Endothelial cell of umbilical vein (primary cell): ENCODE measurements around the gene PLCD3. TPM values are rescaled to one million over a fixed set of nuclear protein-coding genes. Genes with fewer than 3 reads are reported as not detected.

ENCODE experiments used
- BruUV-seq: library from RNA; stranded (reverse); fragments of 400-500 nt; replicated peaks from 2 replicates; lab custom pipeline; 2021; lab: Mats Ljungman, UMichigan
- CTCF ChIA-PET: fragments of 300-600, 350-600 bp; sonication (Branson Sonifier 250); formaldehyde crosslinking; loops from one replicate; lab custom pipeline; 2021; ENCODE audit warnings: antibody characterized with exemption, inconsistent platforms; lab: Charles Lee
- POLR2A ChIA-PET: fragments of 300-600, 350-600 bp; sonication (Branson Sonifier 250); formaldehyde crosslinking; loops from one replicate; lab custom pipeline; 2021; ENCODE audit warnings: antibody characterized with exemption, inconsistent platforms; lab: Charles Lee
- DNase-seq: peaks from one replicate; pipeline ENCODE4 v3.0.0-alpha.2; 2011; ENCODE audit warnings: low read depth, low spot score
- FAIRE-seq: peaks from 2 replicates; lab custom pipeline; 2011; peaks lifted over from hg19 to GRCh38; lab: Jason Lieb, UNC
- H2AFZ ChIP-seq: 2 replicates; pipeline ENCODE4 v1.6.0; 2012; ENCODE audit warnings: low read depth, low read length, control low read depth, inconsistent platforms
- H3K27ac ChIP-seq: 2 replicates; pipeline ENCODE4 v1.5.1; 2011; ENCODE audit warnings: low read depth, mild to moderate bottlenecking, control low read depth, low read length, moderate library complexity; ENCODE audit not compliant: insufficient read depth
- H3K27me3 ChIP-seq, 2 experiments: 2 replicates each; pipeline versions ENCODE4 v1.6.0 to v1.6.1; 2011; ENCODE audit warnings: low read length in 2 of 2, mixed read lengths in 1 of 2; ENCODE audit not compliant: control insufficient read depth in 2 of 2, insufficient read depth in 2 of 2
- H3K36me3 ChIP-seq, 2 experiments: 2 replicates in 1 of 2; 3 replicates in 1 of 2; pipeline ENCODE4 v1.5.1; 2011; ENCODE audit warnings: low read length in 2 of 2, mild to moderate bottlenecking in 1 of 2, moderate library complexity in 1 of 2; ENCODE audit not compliant: control insufficient read depth in 2 of 2, insufficient read depth in 2 of 2; ENCODE audit errors: extremely low read depth in 1 of 2
- H3K4me1 ChIP-seq: 3 replicates; pipeline ENCODE4 v1.5.1; 2011; ENCODE audit warnings: mild to moderate bottlenecking, low read length; ENCODE audit not compliant: control insufficient read depth, insufficient read depth; ENCODE audit errors: extremely low read depth
- H3K4me2 ChIP-seq: 2 replicates; pipeline ENCODE4 v1.6.1; 2011; ENCODE audit warnings: low read length, control low read depth, mixed read lengths; ENCODE audit not compliant: insufficient read depth
- H3K4me3 ChIP-seq, 3 experiments: fragments of 200-600 bp in 1 of 3; sonication (generic), shearing (Covaris generic) in 1 of 3; replicated peaks in 1 of 3; 2 replicates each; pipeline ENCODE4 v1.5.1; 2011 to 2016; ENCODE audit warnings: control low read depth in 3 of 3, low read length in 3 of 3, mild to moderate bottlenecking in 2 of 3, inconsistent platforms in 1 of 3, low read depth in 1 of 3, moderate library complexity in 1 of 3; ENCODE audit not compliant: insufficient read depth in 1 of 3
- H3K79me2 ChIP-seq: 2 replicates; pipeline ENCODE4 v1.6.0; 2012; ENCODE audit warnings: low read length, inconsistent platforms; ENCODE audit not compliant: control insufficient read depth, insufficient read depth
- H3K9ac ChIP-seq: replicated peaks from 2 replicates; pipeline ENCODE3; 2011; ENCODE audit warnings: low read length, control low read depth; ENCODE audit not compliant: insufficient read depth; ENCODE audit errors: extremely low read depth
- H3K9me1 ChIP-seq: replicated peaks from 3 replicates; pipeline ENCODE4 v1.6.0; 2011; ENCODE audit warnings: mild to moderate bottlenecking, low read length; ENCODE audit not compliant: control insufficient read depth, insufficient read depth; ENCODE audit errors: extremely low read depth
- H3K9me3 ChIP-seq: replicated peaks from 2 replicates; pipeline ENCODE4 v1.5.1; 2012; ENCODE audit warnings: low read length, inconsistent platforms; ENCODE audit not compliant: control insufficient read depth, insufficient read depth
- H4K20me1 ChIP-seq: replicated peaks from 2 replicates; pipeline ENCODE3; 2011; ENCODE audit warnings: mild to moderate bottlenecking, low read length; ENCODE audit not compliant: control insufficient read depth, insufficient read depth; ENCODE audit errors: extremely low read depth
- EZH2 ChIP-seq: IDR thresholded peaks from 2 replicates; pipeline ENCODE4 v1.6.1; 2012; ENCODE audit warnings: borderline replicate concordance, low read depth, mild to moderate bottlenecking, moderate library complexity, low read length, inconsistent platforms; ENCODE audit not compliant: severe bottlenecking
- FOS ChIP-seq: IDR thresholded peaks from 2 replicates; pipeline ENCODE4 v1.6.1; 2011; ENCODE audit warnings: mild to moderate bottlenecking, low read length, moderate library complexity, borderline replicate concordance; ENCODE audit not compliant: insufficient read depth
- JUN ChIP-seq: IDR thresholded peaks from 2 replicates; pipeline ENCODE4 v1.6.1; 2011; ENCODE audit warnings: borderline replicate concordance, low read depth; ENCODE audit not compliant: insufficient read length, insufficient read depth
- MYC ChIP-seq: IDR thresholded peaks from one replicate; pipeline ENCODE4 v1.6.1; 2011; ENCODE audit warnings: mild to moderate bottlenecking, low read depth, low read length
- POLR2A ChIP-seq: IDR thresholded peaks from 2 replicates; pipeline ENCODE4 v1.6.1; 2012; ENCODE audit warnings: low read depth, mild to moderate bottlenecking, control low read depth, low read length
- POLR2AphosphoS5 ChIP-seq: IDR thresholded peaks from 2 replicates; pipeline ENCODE4 v1.6.1; 2012; ENCODE audit warnings: low read depth, mild to moderate bottlenecking, control low read depth, low read length, moderate library complexity; ENCODE audit not compliant: insufficient read depth
- dilution Hi-C: fragments of 300-500 bp; cut with MboI; formaldehyde crosslinking; loops from one replicate; pipeline ENCODE4 v1.15.0; 2019; ENCODE audit warnings: low sequenced_read_pairs; ENCODE audit not compliant: extremely low pct_ligation_motif_present
- intact Hi-C: fragments of 100-400 bp; cut with micrococcal nuclease; formaldehyde crosslinking; loops from one replicate; pipeline ENCODE4 v1.10.0; 2022
- polyA plus RNA-seq, 4 experiments: library from polyadenylated mRNA; depleted of rRNA in 3 of 4; stranded (reverse) in 3 of 4; unstranded in 1 of 4; fragments of >200 nt; gene quantifications; 2 replicates each; pipeline versions ENCODE4 v1.2.1 to v1.2.3, GENCODE V29; 2011 to 2012; ENCODE audit warnings: missing spikeins in 1 of 4
- total RNA-seq: library from RNA; stranded (reverse); gene quantifications from 2 replicates; pipeline ENCODE4 v1.2.3, GENCODE V29; 2021
- TF ChIP-seq, protein P1 (sequence below), 2 donors: IDR thresholded peaks; 1 replicate in 1 of 2; 2 replicates in 1 of 2; pipeline ENCODE4 v1.5.1; 2011; ENCODE audit warnings: low read length in 2 of 2, mild to moderate bottlenecking in 2 of 2, moderate library complexity in 2 of 2, control low read depth in 1 of 2, inconsistent platforms in 1 of 2, low read depth in 1 of 2; ENCODE audit not compliant: insufficient read depth in 1 of 2; ENCODE audit errors: extremely low read depth in 1 of 2
- TF ChIP-seq, protein P2 (sequence below): IDR thresholded peaks from 2 replicates; pipeline ENCODE4 v1.6.1; 2011; ENCODE audit not compliant: insufficient read depth, insufficient read length

PLCD3 gene
- total and polyA plus RNA-seq, 2 donors (not counting 3 experiments of a cell fraction or from before 2014, with no cell fraction given): 30.4 to 43.1 TPM

DNA sequence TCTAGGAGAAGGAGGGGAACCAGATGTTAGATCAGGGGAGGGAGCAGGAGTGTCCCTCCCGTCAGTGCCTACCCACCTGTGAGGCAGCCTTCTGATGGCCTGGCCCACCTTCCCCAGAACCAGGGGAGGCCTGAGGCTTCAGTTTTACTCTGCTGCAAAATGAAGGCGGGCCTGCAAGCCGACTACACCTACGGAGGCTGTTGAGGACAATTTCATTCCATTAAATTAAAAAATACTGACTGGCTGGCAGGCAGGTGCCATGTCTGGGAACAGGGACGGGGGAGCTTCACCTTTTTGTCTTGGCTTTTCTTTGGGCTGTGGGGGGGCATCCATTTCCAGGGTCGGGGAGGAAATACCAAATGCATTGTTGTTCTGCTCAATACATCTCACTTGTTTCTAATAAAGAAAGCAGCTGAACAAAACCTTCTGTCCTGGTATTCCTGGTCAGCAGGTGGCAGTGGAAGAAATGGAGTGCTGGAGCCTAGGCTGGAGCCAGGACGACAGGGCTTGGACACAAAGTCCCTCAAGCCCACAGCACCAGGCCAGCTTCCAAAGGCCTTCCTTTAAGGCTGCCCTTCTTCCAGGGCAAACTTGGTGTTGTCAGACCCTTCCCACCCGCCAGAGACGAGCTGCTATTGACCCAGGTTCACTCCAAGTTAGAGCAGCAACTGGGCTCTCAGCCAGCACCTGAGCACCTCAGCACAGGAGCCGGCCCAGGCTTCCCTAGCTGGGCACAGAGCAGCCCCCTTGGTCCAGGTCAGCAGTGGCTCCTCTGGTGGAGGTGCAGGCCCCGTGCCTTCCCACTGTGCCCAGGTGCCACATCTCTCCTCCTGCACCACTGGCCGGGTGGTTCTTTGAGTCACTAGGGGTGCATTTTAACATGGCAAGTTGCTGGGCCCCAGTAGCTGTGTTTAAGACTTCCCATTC lies 23.5 kb downstream of the PLCD3 start:
- intact Hi-C loops (loop anchor here (1.0 kb wide), 1 partner anchor 23 kb away; the partner anchor contains the start of gene PLCD3), dilution Hi-C loops (no loop called here)
- Histone ChIP-seq H3K9me1 (no peaks in the 10 kb centered on the region), H3K4me3 (no peak overlapping the region), H3K27me3 (no peaks in the 10 kb centered on the region), H3K9ac (no peak overlapping the region), H3K4me1 (no peaks in the 10 kb centered on the region), H3K4me2 (no peak overlapping the region), H3K9me3 (no peaks in the 10 kb centered on the region), H3K79me2 (no peaks in the 10 kb centered on the region), H3K36me3 (peaks cover 19 to 35% of the 10 kb centered on the region in 2 experiments), H2AFZ (no peak overlapping the region), H4K20me1 (no peaks in the 10 kb centered on the region), H3K27ac (no peak overlapping the region)
- ChIA-PET POLR2A (interaction anchor here (0.5 kb wide), 1 partner anchor 17 kb away, joined by 5 read pairs; no protein-coding TSS in a partner anchor), CTCF (interaction anchor here (0.8 to 3.5 kb wide), 10 partner anchors 9 to 329 kb away, joined by 3 to 61 read pairs (median 7); partner anchors contain the start of genes ACBD4 and PLCD3)
- BruUV-seq: no TSS peak
- DNase-seq: peak; percentile 47
- peak; percentile 75 for FAIRE-seq
- TF ChIP-seq EZH2: no peak
- TF ChIP-seq, protein P1, sequence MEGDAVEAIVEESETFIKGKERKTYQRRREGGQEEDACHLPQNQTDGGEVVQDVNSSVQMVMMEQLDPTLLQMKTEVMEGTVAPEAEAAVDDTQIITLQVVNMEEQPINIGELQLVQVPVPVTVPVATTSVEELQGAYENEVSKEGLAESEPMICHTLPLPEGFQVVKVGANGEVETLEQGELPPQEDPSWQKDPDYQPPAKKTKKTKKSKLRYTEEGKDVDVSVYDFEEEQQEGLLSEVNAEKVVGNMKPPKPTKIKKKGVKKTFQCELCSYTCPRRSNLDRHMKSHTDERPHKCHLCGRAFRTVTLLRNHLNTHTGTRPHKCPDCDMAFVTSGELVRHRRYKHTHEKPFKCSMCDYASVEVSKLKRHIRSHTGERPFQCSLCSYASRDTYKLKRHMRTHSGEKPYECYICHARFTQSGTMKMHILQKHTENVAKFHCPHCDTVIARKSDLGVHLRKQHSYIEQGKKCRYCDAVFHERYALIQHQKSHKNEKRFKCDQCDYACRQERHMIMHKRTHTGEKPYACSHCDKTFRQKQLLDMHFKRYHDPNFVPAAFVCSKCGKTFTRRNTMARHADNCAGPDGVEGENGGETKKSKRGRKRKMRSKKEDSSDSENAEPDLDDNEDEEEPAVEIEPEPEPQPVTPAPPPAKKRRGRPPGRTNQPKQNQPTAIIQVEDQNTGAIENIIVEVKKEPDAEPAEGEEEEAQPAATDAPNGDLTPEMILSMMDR (IDR thresholded peaks at IDR 0.05; ENCODE audit: extremely low read depth in 1 of 2, insufficient read depth in 1 of 2, low read depth in 1 of 2, low read length in 2 of 2): peak; percentile 5 to 21

DNA sequence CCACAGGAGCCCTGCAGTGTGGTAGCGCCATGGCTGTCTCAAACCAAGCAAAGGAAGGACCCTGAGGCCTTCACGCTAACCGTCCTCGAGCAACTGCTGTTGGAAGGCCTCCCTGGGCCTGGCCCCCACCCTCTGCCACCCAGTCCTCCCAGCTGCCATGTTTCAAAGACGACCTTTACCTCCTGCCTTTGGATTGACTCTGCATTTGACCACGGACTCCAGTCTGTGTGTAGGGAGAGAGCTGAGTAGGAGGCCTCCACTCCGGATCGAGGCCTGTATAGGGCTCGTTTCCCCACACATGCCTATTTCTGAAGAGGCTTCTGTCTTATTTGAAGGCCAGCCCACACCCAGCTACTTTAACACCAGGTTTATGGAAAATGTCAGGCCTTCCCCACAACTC lies 24.3 kb downstream of the PLCD3 start:
- no peak overlapping the region for H3K9ac ChIP-seq
- no peak overlapping the region for H2AFZ ChIP-seq
- TF ChIP-seq EZH2 (no peak), POLR2A (no peak), POLR2AphosphoS5 (no peak), MYC (no peak), JUN (no peak), FOS (no peak)
- TF ChIP-seq, protein P1 (IDR thresholded peaks at IDR 0.05; ENCODE audit: extremely low read depth in 1 of 2, insufficient read depth in 1 of 2, low read depth in 1 of 2, low read length in 2 of 2): no peak
- TF ChIP-seq, protein P2, sequence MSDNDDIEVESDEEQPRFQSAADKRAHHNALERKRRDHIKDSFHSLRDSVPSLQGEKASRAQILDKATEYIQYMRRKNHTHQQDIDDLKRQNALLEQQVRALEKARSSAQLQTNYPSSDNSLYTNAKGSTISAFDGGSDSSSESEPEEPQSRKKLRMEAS: no peak
- intact Hi-C loops: no loop called here
- no peaks in the 10 kb centered on the region for H3K79me2 ChIP-seq
- no peak overlapping the region for H3K27ac ChIP-seq
- dilution Hi-C loops: no loop called here
- H3K4me3 ChIP-seq: no peak overlapping the region
- H3K4me2 ChIP-seq: no peak overlapping the region
- H4K20me1 ChIP-seq: no peaks in the 10 kb centered on the region
- no peaks in the 10 kb centered on the region for H3K9me3 ChIP-seq
- DNase-seq (no peak), FAIRE-seq (no peak)
- ChIA-PET CTCF (interaction anchor here (1.7 to 3.5 kb wide), 5 partner anchors 9 to 27 kb away, joined by 8 to 61 read pairs (median 11); partner anchors contain the start of genes ACBD4 and PLCD3), POLR2A (no interaction called here)
- H3K4me1 ChIP-seq: no peaks in the 10 kb centered on the region
- no TSS peak for BruUV-seq
- H3K9me1 ChIP-seq: no peaks in the 10 kb centered on the region
- peaks cover 25 to 42% of the 10 kb centered on the region in 2 experiments for H3K36me3 ChIP-seq
- no peaks in the 10 kb centered on the region for H3K27me3 ChIP-seq
